ENCODE results near the gene PTOV1. TPM values are rescaled to one million over a fixed set of nuclear protein-coding genes. Genes with fewer than 3 reads are reported as not detected.

PTOV1 gene
- total RNA-seq, 1 donor from 2014 or later: 107 TPM

DNA sequence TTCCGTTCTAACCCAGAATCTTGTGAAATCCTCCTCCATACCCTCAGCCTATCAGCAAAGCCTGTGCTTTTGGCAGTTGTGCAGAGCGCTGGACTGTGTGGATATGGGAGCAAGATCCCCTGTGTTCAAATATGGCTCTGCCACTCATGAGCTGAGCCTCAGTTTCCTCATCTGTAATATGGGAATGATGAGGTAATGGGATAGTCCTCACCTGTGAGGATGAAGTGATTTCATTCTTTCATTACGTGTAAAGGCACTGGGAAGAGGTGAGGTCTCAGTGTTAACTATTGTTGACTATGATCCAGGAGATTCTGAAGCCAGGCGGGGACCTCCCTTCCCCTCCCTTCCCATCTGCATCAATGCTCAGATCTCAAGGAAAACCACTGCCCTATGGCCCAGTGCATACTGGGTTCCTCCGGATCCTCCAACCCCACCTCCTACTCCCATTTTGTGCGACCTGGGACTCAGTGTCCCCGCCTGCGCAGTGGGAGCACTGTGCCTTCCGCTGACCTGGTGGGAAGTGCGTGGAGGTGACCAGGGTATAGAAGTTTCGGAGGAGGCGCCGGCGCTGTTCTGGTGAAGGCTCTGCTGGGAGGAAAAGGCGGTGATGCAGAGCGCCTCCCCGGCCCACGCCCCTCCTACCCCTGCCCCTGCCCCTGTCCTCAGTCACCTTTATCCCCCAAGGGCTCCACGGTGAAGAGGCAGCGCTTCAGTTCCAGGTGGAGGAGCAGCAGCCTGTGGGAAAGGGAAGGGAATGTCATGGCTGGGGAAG, 42.9 kb upstream of the PTOV1 start:
- Mint-ChIP-seq H3K4me1 (peaks cover 44% of the 10 kb centered on the region), H3K9me3 (no peaks in the 10 kb centered on the region), H3K4me3 (peak overlapping the region; percentile 91), H3K27ac (no peak overlapping the region), H3K36me3 (ENCODE audit: low read depth) (peaks cover 23% of the 10 kb centered on the region), H3K27me3 (no peaks in the 10 kb centered on the region)
- TF ChIP-seq, protein P1, sequence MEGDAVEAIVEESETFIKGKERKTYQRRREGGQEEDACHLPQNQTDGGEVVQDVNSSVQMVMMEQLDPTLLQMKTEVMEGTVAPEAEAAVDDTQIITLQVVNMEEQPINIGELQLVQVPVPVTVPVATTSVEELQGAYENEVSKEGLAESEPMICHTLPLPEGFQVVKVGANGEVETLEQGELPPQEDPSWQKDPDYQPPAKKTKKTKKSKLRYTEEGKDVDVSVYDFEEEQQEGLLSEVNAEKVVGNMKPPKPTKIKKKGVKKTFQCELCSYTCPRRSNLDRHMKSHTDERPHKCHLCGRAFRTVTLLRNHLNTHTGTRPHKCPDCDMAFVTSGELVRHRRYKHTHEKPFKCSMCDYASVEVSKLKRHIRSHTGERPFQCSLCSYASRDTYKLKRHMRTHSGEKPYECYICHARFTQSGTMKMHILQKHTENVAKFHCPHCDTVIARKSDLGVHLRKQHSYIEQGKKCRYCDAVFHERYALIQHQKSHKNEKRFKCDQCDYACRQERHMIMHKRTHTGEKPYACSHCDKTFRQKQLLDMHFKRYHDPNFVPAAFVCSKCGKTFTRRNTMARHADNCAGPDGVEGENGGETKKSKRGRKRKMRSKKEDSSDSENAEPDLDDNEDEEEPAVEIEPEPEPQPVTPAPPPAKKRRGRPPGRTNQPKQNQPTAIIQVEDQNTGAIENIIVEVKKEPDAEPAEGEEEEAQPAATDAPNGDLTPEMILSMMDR (IDR thresholded peaks at IDR 0.05): no peak
- ChIA-PET CTCF (interaction anchor here (1.1 kb wide), 1 partner anchor 130 kb away, joined by 3 read pairs; no protein-coding TSS in a partner anchor), POLR2A (interaction anchor here (0.6 to 1.8 kb wide), 11 partner anchors 40 to 1087 kb away, joined by 3 to 10 read pairs (median 4); partner anchors contain the start of genes AKT1S1, AP2A1, PRR12 and PTOV1)
- no peak for DNase-seq
- ATAC-seq (ENCODE audit: low read depth): no peak
- intact Hi-C loops (cut with micrococcal nuclease): loop anchor here (1.0 to 2.0 kb wide), 2 partner anchors 42 to 121 kb away; partner anchors contain the start of genes ATF5 and NUP62

DNA sequence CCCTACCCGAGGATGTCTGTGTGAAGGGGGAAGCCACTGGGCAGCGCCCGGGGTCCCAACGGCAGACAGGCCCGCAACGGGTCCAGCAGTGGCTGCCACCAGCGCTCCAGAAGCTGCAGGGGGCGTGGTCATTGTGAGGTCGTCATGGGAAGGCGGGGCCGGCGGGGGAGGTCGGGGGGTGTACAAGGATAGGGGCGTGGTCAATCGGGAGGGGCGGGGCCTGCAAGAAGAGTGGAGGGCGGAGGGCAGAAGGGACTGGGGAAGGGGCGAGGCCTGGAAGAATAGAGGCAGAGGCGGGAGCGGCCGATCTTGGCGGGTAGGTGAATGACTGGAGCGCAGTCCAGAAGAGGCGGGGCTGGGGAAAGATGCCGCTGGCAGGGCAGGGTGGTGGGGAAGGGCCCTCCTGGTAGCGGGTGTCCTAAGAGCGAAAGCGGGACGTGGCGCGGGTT, 42.2 kb upstream of the PTOV1 start:
- intact Hi-C loops (cut with micrococcal nuclease): loop anchor here (1.0 to 2.0 kb wide), 2 partner anchors 42 to 120 kb away; partner anchors contain the start of genes ATF5 and NUP62
- Mint-ChIP-seq H3K9me3 (no peaks in the 10 kb centered on the region), H3K27me3 (no peaks in the 10 kb centered on the region), H3K4me3 (peak overlapping the region; percentile 91), H3K4me1 (peaks cover 49% of the 10 kb centered on the region), H3K27ac (peak overlapping the region; percentile 74), H3K36me3 (ENCODE audit: low read depth) (peaks cover 19% of the 10 kb centered on the region)
- ChIA-PET CTCF (no interaction called here), POLR2A (interaction anchor here (0.6 to 1.8 kb wide), 8 partner anchors 42 to 1088 kb away, joined by 3 to 10 read pairs (median 4); partner anchors contain the start of genes AP2A1, PRR12 and PTOV1)
- ATAC-seq (ENCODE audit: low read depth) (peak; percentile 56), DNase-seq (peak; percentile 88)
- TF ChIP-seq, protein P1 (IDR thresholded peaks at IDR 0.05): no peak

DNA sequence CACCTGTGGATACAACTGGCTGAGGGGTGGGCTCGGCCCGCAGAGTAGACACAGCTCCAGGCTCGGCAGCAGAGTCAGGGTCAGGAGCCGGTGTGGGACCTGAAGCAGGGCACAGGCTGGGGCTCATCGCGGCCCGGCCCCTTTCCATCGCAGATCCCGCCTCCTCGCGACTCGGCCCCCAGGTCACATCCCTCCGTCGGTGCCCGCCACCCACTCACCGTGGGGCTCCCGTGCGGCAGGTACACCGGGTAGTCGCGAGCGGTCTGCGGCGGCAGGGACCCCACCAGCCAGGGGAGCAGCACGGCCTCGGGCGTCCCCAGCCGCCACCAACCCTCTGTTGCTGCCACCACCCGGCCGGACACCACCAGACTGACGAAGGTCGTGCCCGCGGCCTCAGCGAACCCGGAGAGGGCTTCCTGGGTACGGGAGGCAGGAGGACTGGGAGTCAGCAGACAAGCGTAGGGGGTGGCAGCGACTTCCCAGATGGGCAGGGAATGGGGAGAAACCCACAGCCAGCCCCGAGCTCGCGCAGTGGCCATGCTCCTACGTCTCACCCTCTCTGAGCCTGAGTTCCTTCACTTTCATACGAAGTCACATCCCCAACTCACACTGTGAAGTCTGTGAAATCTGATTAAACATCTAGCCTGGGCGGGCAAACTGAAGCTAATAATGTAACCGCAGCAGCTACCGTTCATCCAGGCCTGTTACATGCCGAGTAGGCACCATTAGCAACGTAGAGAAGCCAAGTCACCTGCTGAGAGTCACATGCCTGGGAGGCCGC, 41.6 kb upstream of the PTOV1 start:
- POLR2A ChIA-PET: interaction anchor here (0.5 to 1.8 kb wide), 9 partner anchors 41 to 272 kb away, joined by 3 to 10 read pairs (median 4); partner anchors contain the start of genes AP2A1, PNKP, PRR12 and PTOV1
- intact Hi-C loops (cut with micrococcal nuclease): loop anchor here (2.0 kb wide), 1 partner anchor 119 kb away; the partner anchor contains the start of genes ATF5 and NUP62
- TF ChIP-seq, protein P1 (IDR thresholded peaks at IDR 0.05): no peak
- ATAC-seq (ENCODE audit: low read depth) (peak; percentile 43), DNase-seq (peak; percentile 69)
- no peaks in the 10 kb centered on the region for H3K9me3 Mint-ChIP-seq
- no peaks in the 10 kb centered on the region for H3K27me3 Mint-ChIP-seq
- H3K4me1 Mint-ChIP-seq: peaks cover 53% of the 10 kb centered on the region
- peaks cover 15% of the 10 kb centered on the region for H3K36me3 Mint-ChIP-seq (ENCODE audit: low read depth)
- H3K27ac Mint-ChIP-seq: peak overlapping the region; percentile 74
- CTCF ChIA-PET: no interaction called here
- H3K4me3 Mint-ChIP-seq: peak overlapping the region; percentile 91

DNA sequence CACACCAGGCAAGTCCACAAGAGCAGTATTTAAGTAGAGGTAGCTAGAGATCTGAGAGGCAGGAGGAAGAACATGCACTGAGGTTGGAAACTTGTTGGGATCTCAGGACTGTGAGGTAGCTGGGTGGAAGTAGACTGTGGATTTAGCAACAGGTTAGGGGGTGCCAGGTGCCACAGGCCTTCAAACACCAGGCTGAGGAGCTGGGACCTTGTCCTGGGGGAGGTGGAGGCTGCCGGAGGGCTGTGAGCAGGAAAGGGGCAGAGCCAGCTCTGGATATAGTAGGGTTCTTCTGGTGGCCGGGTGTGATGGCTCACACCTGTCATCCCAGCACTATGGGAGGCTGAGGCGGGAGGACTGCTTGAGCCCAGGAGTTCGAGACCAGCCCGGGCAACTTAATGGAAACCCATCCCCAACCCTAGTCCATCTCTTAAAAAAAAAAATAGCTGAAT, 41.0 kb upstream of the PTOV1 start:
- ChIA-PET CTCF (interaction anchor here (0.7 kb wide), 1 partner anchor 712 kb away, joined by 3 read pairs; no protein-coding TSS in a partner anchor), POLR2A (interaction anchor here (0.5 to 1.9 kb wide), 10 partner anchors 8 to 1172 kb away, joined by 3 to 10 read pairs (median 4); partner anchors contain the start of genes AKT1S1, AP2A1, ATF5 and NUP62)

More for the DNA sequence above, 41.0 kb upstream of the PTOV1 start:
- DNase-seq (no peak), ATAC-seq (ENCODE audit: low read depth) (no peak)
- peak overlapping the region; percentile 46 for H3K27ac Mint-ChIP-seq
- peaks cover 12% of the 10 kb centered on the region for H3K36me3 Mint-ChIP-seq (ENCODE audit: low read depth)
- peak overlapping the region; percentile 91 for H3K4me3 Mint-ChIP-seq
- no peaks in the 10 kb centered on the region for H3K27me3 Mint-ChIP-seq
- H3K9me3 Mint-ChIP-seq: no peaks in the 10 kb centered on the region
- intact Hi-C loops (cut with micrococcal nuclease): loop anchor here (2.0 kb wide), 1 partner anchor 119 kb away; the partner anchor contains the start of genes ATF5 and NUP62
- H3K4me1 Mint-ChIP-seq: peaks cover 55% of the 10 kb centered on the region
- TF ChIP-seq, protein P1 (IDR thresholded peaks at IDR 0.05): no peak

Measured in activated B cell treated with CpG ODN at 0.5 μM for 24 hours (primary cell).